ENCODE results near the gene KLHDC7B. TPM values are rescaled to one million over a fixed set of nuclear protein-coding genes. Genes with fewer than 3 reads are reported as not detected.

Gene KLHDC7B
- total RNA-seq, 1 experiment from 2014 or later: not detected

GRCh38 chr22:50519151-50519550 lies 26.5 kb upstream of the KLHDC7B start:
- H3K27ac Mint-ChIP-seq: no peak overlapping the region
- CTCF ChIA-PET: interaction anchor here (0.9 to 1.3 kb wide), 2 partner anchors 16 to 44 kb away, joined by 3 read pairs; partner anchors contain the start of gene SYCE3
- no peak for DNase-seq (ENCODE audit: low spot score)
- peaks cover 15% of the 10 kb centered on the region for H3K36me3 Mint-ChIP-seq
- H3K27me3 Mint-ChIP-seq (ENCODE audit: low read depth): no peaks in the 10 kb centered on the region
- POLR2A ChIA-PET: no interaction called here
- TF ChIP-seq, protein P1, sequence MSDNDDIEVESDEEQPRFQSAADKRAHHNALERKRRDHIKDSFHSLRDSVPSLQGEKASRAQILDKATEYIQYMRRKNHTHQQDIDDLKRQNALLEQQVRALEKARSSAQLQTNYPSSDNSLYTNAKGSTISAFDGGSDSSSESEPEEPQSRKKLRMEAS (CRISPR knock-in tag; IDR thresholded peaks at IDR 0.05): no peak
- TF ChIP-seq ETV6 (CRISPR knock-in tag; IDR thresholded peaks at IDR 0.05) (no peak), USF2 (CRISPR knock-in tag; IDR thresholded peaks at IDR 0.05) (no peak), PRDM15 (CRISPR knock-in tag; IDR thresholded peaks at IDR 0.05) (no peak), MYBL2 (CRISPR knock-in tag; IDR thresholded peaks at IDR 0.05) (no peak), STAT6 (CRISPR knock-in tag; conservative IDR thresholded peaks at IDR 0.05; ENCODE audit: low read depth) (no peak), NFYB (CRISPR knock-in tag; conservative IDR thresholded peaks at IDR 0.05; ENCODE audit: low read depth) (no peak), TCF7 (CRISPR knock-in tag; IDR thresholded peaks at IDR 0.05; ENCODE audit: low read depth) (no peak), TEAD1 (CRISPR knock-in tag; IDR thresholded peaks at IDR 0.05) (no peak), PRRX2 (CRISPR knock-in tag; IDR thresholded peaks at IDR 0.05) (no peak), JAZF1 (CRISPR knock-in tag; IDR thresholded peaks at IDR 0.05) (no peak), ZMAT4 (CRISPR knock-in tag; IDR thresholded peaks at IDR 0.05) (no peak), JUN (CRISPR knock-in tag; IDR thresholded peaks at IDR 0.05) (no peak)
- TF ChIP-seq, protein P2, sequence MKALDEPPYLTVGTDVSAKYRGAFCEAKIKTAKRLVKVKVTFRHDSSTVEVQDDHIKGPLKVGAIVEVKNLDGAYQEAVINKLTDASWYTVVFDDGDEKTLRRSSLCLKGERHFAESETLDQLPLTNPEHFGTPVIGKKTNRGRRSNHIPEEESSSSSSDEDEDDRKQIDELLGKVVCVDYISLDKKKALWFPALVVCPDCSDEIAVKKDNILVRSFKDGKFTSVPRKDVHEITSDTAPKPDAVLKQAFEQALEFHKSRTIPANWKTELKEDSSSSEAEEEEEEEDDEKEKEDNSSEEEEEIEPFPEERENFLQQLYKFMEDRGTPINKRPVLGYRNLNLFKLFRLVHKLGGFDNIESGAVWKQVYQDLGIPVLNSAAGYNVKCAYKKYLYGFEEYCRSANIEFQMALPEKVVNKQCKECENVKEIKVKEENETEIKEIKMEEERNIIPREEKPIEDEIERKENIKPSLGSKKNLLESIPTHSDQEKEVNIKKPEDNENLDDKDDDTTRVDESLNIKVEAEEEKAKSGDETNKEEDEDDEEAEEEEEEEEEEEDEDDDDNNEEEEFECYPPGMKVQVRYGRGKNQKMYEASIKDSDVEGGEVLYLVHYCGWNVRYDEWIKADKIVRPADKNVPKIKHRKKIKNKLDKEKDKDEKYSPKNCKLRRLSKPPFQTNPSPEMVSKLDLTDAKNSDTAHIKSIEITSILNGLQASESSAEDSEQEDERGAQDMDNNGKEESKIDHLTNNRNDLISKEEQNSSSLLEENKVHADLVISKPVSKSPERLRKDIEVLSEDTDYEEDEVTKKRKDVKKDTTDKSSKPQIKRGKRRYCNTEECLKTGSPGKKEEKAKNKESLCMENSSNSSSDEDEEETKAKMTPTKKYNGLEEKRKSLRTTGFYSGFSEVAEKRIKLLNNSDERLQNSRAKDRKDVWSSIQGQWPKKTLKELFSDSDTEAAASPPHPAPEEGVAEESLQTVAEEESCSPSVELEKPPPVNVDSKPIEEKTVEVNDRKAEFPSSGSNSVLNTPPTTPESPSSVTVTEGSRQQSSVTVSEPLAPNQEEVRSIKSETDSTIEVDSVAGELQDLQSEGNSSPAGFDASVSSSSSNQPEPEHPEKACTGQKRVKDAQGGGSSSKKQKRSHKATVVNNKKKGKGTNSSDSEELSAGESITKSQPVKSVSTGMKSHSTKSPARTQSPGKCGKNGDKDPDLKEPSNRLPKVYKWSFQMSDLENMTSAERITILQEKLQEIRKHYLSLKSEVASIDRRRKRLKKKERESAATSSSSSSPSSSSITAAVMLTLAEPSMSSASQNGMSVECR (CRISPR knock-in tag; IDR thresholded peaks at IDR 0.05; ENCODE audit: borderline replicate concordance): no peak
- TF ChIP-seq, protein P3, sequence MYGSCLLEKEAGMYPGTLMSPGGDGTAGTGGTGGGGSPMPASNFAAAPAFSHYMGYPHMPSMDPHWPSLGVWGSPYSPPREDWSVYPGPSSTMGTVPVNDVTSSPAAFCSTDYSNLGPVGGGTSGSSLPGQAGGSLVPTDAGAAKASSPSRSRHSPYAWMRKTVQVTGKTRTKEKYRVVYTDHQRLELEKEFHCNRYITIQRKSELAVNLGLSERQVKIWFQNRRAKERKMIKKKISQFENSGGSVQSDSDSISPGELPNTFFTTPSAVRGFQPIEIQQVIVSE (CRISPR knock-in tag; IDR thresholded peaks at IDR 0.05; ENCODE audit: borderline replicate concordance): no peak
- TF ChIP-seq, protein P4, sequence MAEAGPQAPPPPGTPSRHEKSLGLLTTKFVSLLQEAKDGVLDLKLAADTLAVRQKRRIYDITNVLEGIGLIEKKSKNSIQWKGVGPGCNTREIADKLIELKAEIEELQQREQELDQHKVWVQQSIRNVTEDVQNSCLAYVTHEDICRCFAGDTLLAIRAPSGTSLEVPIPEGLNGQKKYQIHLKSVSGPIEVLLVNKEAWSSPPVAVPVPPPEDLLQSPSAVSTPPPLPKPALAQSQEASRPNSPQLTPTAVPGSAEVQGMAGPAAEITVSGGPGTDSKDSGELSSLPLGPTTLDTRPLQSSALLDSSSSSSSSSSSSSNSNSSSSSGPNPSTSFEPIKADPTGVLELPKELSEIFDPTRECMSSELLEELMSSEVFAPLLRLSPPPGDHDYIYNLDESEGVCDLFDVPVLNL (CRISPR knock-in tag; IDR thresholded peaks at IDR 0.05; ENCODE audit: borderline replicate concordance, low read depth): no peak
- TF ChIP-seq, protein P5, sequence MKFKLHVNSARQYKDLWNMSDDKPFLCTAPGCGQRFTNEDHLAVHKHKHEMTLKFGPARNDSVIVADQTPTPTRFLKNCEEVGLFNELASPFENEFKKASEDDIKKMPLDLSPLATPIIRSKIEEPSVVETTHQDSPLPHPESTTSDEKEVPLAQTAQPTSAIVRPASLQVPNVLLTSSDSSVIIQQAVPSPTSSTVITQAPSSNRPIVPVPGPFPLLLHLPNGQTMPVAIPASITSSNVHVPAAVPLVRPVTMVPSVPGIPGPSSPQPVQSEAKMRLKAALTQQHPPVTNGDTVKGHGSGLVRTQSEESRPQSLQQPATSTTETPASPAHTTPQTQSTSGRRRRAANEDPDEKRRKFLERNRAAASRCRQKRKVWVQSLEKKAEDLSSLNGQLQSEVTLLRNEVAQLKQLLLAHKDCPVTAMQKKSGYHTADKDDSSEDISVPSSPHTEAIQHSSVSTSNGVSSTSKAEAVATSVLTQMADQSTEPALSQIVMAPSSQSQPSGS (CRISPR knock-in tag; IDR thresholded peaks at IDR 0.05; ENCODE audit: borderline replicate concordance, low read depth): no peak
- TF ChIP-seq, protein P6, sequence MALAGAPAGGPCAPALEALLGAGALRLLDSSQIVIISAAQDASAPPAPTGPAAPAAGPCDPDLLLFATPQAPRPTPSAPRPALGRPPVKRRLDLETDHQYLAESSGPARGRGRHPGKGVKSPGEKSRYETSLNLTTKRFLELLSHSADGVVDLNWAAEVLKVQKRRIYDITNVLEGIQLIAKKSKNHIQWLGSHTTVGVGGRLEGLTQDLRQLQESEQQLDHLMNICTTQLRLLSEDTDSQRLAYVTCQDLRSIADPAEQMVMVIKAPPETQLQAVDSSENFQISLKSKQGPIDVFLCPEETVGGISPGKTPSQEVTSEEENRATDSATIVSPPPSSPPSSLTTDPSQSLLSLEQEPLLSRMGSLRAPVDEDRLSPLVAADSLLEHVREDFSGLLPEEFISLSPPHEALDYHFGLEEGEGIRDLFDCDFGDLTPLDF (CRISPR knock-in tag; IDR thresholded peaks at IDR 0.05): no peak
- H3K4me3 Mint-ChIP-seq: no peak overlapping the region
- ATAC-seq: no peak
- no peaks in the 10 kb centered on the region for H3K4me1 Mint-ChIP-seq
- no peaks in the 10 kb centered on the region for H3K9me3 Mint-ChIP-seq
